ENCODE results near the gene CRY1. TPM values are rescaled to one million over a fixed set of nuclear protein-coding genes. Genes with fewer than 3 reads are reported as not detected.

CRY1 gene
- total RNA-seq, 1 experiment from 2014 or later = 23.1 TPM

DNA sequence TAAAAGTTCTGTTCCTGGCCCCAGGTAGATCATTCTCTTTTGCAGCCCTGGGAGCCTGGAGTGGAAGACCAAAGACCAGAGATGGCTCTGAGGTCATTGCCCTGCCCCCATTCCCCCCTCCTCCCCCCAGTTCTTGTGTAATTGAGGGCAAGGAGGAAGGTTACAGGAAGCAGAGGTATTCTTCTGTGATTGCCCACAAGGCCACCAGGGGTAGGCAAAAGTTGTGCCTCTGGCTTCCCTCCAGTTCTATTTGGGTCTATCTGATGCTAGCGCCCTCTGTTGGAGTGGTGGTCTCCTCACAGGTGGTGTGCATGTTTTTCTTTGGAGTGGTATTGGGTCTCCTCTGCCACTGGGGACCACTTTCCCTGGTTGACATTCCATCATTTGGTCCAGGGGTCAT is 41.2 kb upstream of the CRY1 start:
- peak; percentile 86 for ATAC-seq
- Mint-ChIP-seq H3K27ac (no peak overlapping the region), H3K9me3 (peaks cover 15% of the 10 kb centered on the region)

DNA sequence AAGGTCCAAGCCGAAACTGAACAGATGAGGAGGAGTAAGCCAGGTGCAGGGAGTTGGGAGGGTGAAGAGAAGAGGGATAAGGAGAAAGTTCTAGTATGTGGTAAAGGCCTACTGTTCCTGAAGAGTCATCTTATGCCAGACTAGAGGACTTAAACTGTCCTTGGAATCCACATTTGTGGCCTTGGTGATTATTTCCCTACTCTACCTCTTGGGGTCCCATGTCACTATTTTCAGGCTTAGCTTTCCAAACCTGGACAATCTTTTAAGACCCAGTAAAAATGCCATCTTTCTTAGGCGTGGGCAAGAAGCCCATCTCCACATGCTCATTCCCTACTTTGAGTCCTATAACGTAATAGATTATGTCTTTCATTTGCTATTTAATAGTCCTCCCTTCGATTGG is 40.1 kb upstream of the CRY1 start:
- no peak overlapping the region for H3K27ac Mint-ChIP-seq
- peaks cover 15% of the 10 kb centered on the region for H3K9me3 Mint-ChIP-seq
- CTCF ChIA-PET = interaction anchor here (0.8 to 6.0 kb wide), 5 partner anchors 12 to 474 kb away, joined by 3 to 70 read pairs (median 6); a partner anchor contains a TSS
- TF ChIP-seq ZNF263 (CRISPR knock-in tag; IDR thresholded peaks at IDR 0.05; ENCODE audit: low read depth) = no peak
- TF ChIP-seq, protein P1, sequence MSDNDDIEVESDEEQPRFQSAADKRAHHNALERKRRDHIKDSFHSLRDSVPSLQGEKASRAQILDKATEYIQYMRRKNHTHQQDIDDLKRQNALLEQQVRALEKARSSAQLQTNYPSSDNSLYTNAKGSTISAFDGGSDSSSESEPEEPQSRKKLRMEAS (CRISPR knock-in tag; IDR thresholded peaks at IDR 0.05) = no peak
- no peak for TF ChIP-seq GRHL2 (CRISPR knock-in tag; IDR thresholded peaks at IDR 0.05; ENCODE audit: insufficient replicate concordance, severe bottlenecking)
- no peak for TF ChIP-seq FOXP1 (CRISPR knock-in tag; IDR thresholded peaks at IDR 0.05; ENCODE audit: borderline replicate concordance)
- TF ChIP-seq SOX15 (CRISPR knock-in tag; IDR thresholded peaks at IDR 0.05) = no peak
- TF ChIP-seq, protein P2, sequence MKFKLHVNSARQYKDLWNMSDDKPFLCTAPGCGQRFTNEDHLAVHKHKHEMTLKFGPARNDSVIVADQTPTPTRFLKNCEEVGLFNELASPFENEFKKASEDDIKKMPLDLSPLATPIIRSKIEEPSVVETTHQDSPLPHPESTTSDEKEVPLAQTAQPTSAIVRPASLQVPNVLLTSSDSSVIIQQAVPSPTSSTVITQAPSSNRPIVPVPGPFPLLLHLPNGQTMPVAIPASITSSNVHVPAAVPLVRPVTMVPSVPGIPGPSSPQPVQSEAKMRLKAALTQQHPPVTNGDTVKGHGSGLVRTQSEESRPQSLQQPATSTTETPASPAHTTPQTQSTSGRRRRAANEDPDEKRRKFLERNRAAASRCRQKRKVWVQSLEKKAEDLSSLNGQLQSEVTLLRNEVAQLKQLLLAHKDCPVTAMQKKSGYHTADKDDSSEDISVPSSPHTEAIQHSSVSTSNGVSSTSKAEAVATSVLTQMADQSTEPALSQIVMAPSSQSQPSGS (CRISPR knock-in tag; IDR thresholded peaks at IDR 0.05; ENCODE audit: borderline replicate concordance, low read depth) = no peak
- TF ChIP-seq, protein P3, sequence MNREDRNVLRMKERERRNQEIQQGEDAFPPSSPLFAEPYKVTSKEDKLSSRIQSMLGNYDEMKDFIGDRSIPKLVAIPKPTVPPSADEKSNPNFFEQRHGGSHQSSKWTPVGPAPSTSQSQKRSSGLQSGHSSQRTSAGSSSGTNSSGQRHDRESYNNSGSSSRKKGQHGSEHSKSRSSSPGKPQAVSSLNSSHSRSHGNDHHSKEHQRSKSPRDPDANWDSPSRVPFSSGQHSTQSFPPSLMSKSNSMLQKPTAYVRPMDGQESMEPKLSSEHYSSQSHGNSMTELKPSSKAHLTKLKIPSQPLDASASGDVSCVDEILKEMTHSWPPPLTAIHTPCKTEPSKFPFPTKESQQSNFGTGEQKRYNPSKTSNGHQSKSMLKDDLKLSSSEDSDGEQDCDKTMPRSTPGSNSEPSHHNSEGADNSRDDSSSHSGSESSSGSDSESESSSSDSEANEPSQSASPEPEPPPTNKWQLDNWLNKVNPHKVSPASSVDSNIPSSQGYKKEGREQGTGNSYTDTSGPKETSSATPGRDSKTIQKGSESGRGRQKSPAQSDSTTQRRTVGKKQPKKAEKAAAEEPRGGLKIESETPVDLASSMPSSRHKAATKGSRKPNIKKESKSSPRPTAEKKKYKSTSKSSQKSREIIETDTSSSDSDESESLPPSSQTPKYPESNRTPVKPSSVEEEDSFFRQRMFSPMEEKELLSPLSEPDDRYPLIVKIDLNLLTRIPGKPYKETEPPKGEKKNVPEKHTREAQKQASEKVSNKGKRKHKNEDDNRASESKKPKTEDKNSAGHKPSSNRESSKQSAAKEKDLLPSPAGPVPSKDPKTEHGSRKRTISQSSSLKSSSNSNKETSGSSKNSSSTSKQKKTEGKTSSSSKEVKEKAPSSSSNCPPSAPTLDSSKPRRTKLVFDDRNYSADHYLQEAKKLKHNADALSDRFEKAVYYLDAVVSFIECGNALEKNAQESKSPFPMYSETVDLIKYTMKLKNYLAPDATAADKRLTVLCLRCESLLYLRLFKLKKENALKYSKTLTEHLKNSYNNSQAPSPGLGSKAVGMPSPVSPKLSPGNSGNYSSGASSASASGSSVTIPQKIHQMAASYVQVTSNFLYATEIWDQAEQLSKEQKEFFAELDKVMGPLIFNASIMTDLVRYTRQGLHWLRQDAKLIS (CRISPR knock-in tag; IDR thresholded peaks at IDR 0.05; ENCODE audit: borderline replicate concordance) = no peak
- no peak for TF ChIP-seq FOXK1 (CRISPR knock-in tag; IDR thresholded peaks at IDR 0.05)
- TF ChIP-seq EMX1 (CRISPR knock-in tag; IDR thresholded peaks at IDR 0.05) = no peak
- TF ChIP-seq NR2C2 (CRISPR knock-in tag; IDR thresholded peaks at IDR 0.05) = no peak
- peaks cover 27% of the 10 kb centered on the region for H3K4me1 Mint-ChIP-seq
- no peak overlapping the region for H3K4me3 Mint-ChIP-seq
- POLR2A ChIA-PET = no interaction called here
- peaks cover 17% of the 10 kb centered on the region; the same call in 1 of the 2 replicates for H3K27me3 Mint-ChIP-seq (ENCODE audit: low read depth)
- no peak for DNase-seq (ENCODE audit: low spot score)
- H3K36me3 Mint-ChIP-seq = peaks cover 6% of the 10 kb centered on the region; the same call in 1 of the 2 replicates
- ATAC-seq = no peak

More for the DNA sequence above, 41.2 kb upstream of the CRY1 start:
- CTCF ChIA-PET = interaction anchor here (0.8 to 6.0 kb wide), 8 partner anchors 32 to 536 kb away, joined by 3 to 70 read pairs (median 4); a partner anchor contains a TSS
- POLR2A ChIA-PET = no interaction called here
- no peak overlapping the region for H3K4me3 Mint-ChIP-seq
- peaks cover 20% of the 10 kb centered on the region; the same call in 1 of the 2 replicates for H3K27me3 Mint-ChIP-seq (ENCODE audit: low read depth)
- peaks cover 6% of the 10 kb centered on the region; the same call in 1 of the 2 replicates for H3K36me3 Mint-ChIP-seq
- TF ChIP-seq, protein P4, sequence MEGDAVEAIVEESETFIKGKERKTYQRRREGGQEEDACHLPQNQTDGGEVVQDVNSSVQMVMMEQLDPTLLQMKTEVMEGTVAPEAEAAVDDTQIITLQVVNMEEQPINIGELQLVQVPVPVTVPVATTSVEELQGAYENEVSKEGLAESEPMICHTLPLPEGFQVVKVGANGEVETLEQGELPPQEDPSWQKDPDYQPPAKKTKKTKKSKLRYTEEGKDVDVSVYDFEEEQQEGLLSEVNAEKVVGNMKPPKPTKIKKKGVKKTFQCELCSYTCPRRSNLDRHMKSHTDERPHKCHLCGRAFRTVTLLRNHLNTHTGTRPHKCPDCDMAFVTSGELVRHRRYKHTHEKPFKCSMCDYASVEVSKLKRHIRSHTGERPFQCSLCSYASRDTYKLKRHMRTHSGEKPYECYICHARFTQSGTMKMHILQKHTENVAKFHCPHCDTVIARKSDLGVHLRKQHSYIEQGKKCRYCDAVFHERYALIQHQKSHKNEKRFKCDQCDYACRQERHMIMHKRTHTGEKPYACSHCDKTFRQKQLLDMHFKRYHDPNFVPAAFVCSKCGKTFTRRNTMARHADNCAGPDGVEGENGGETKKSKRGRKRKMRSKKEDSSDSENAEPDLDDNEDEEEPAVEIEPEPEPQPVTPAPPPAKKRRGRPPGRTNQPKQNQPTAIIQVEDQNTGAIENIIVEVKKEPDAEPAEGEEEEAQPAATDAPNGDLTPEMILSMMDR (IDR thresholded peaks at IDR 0.05) = peak; percentile 77
- TF ChIP-seq MXD4 (CRISPR knock-in tag; IDR thresholded peaks at IDR 0.05; ENCODE audit: borderline replicate concordance) (no peak), SOX15 (CRISPR knock-in tag; IDR thresholded peaks at IDR 0.05) (no peak), NFE2L1 (CRISPR knock-in tag; IDR thresholded peaks at IDR 0.05) (0 out of 2 replicates have a peak, but pooled peaks have one; percentile 42), ATF1 (CRISPR knock-in tag; IDR thresholded peaks at IDR 0.05) (no peak), FOXK1 (CRISPR knock-in tag; IDR thresholded peaks at IDR 0.05) (0 out of 2 replicates have a peak, but pooled peaks have one; percentile 23), OVOL2 (CRISPR knock-in tag; IDR thresholded peaks at IDR 0.05; ENCODE audit: borderline replicate concordance) (no peak)
- TF ChIP-seq, protein P5, sequence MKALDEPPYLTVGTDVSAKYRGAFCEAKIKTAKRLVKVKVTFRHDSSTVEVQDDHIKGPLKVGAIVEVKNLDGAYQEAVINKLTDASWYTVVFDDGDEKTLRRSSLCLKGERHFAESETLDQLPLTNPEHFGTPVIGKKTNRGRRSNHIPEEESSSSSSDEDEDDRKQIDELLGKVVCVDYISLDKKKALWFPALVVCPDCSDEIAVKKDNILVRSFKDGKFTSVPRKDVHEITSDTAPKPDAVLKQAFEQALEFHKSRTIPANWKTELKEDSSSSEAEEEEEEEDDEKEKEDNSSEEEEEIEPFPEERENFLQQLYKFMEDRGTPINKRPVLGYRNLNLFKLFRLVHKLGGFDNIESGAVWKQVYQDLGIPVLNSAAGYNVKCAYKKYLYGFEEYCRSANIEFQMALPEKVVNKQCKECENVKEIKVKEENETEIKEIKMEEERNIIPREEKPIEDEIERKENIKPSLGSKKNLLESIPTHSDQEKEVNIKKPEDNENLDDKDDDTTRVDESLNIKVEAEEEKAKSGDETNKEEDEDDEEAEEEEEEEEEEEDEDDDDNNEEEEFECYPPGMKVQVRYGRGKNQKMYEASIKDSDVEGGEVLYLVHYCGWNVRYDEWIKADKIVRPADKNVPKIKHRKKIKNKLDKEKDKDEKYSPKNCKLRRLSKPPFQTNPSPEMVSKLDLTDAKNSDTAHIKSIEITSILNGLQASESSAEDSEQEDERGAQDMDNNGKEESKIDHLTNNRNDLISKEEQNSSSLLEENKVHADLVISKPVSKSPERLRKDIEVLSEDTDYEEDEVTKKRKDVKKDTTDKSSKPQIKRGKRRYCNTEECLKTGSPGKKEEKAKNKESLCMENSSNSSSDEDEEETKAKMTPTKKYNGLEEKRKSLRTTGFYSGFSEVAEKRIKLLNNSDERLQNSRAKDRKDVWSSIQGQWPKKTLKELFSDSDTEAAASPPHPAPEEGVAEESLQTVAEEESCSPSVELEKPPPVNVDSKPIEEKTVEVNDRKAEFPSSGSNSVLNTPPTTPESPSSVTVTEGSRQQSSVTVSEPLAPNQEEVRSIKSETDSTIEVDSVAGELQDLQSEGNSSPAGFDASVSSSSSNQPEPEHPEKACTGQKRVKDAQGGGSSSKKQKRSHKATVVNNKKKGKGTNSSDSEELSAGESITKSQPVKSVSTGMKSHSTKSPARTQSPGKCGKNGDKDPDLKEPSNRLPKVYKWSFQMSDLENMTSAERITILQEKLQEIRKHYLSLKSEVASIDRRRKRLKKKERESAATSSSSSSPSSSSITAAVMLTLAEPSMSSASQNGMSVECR (CRISPR knock-in tag; IDR thresholded peaks at IDR 0.05; ENCODE audit: borderline replicate concordance) = no peak
- TF ChIP-seq, protein P6, sequence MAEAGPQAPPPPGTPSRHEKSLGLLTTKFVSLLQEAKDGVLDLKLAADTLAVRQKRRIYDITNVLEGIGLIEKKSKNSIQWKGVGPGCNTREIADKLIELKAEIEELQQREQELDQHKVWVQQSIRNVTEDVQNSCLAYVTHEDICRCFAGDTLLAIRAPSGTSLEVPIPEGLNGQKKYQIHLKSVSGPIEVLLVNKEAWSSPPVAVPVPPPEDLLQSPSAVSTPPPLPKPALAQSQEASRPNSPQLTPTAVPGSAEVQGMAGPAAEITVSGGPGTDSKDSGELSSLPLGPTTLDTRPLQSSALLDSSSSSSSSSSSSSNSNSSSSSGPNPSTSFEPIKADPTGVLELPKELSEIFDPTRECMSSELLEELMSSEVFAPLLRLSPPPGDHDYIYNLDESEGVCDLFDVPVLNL (CRISPR knock-in tag; IDR thresholded peaks at IDR 0.05; ENCODE audit: borderline replicate concordance, low read depth) = no peak
- H3K4me1 Mint-ChIP-seq = peaks cover 27% of the 10 kb centered on the region
- DNase-seq (ENCODE audit: low spot score) = peak; percentile 64

Measured in WTC11 (cell line).